HL-60/S4 treated with phorbol 12-myristate 13-acetate at 8.2 ng/mL for 4 days and 3 days (cell line): ENCODE measurements around the gene RSKR.
"Not testable (repeated sequence)": the region's sequence is repeated elsewhere in the genome, so short reads cannot be mapped to it uniquely, and the experiment has no call there.

ENCODE experiments used
- in situ Hi-C: fragments of 300-500 bp; cut with MboI; formaldehyde crosslinking; loops from 2 replicates; pipeline ENCODE4 v1.15.0; 2022; ENCODE audit warnings: low sequenced_read_pairs

RSKR gene

GRCh38 chr17:28613931-28614381 is at the start of gene RSKR:
RSKR (minus strand) TSS chr17:28614185; CDS start chr17:28614161, 24 bp downstream.
- in situ Hi-C loops, result no loop called here

- in situ Hi-C loops, result no loop called here
Measured at GRCh38 chr17:28663723-28664122, 49.7 kb upstream of the RSKR start.

GRCh38 chr17:28662527-28662829 is 48.5 kb upstream of the RSKR start:
- in situ Hi-C loops, result no loop called here

GRCh38 chr17:28661635-28662526 is 47.9 kb upstream of the RSKR start, which contains the start of the genes SDF2 and SUPT6H:
SDF2 (minus strand) TSS chr17:28661906; CDS start chr17:28661876, 30 bp downstream.
SUPT6H (plus strand) TSS chr17:28662205; CDS start chr17:28673402, 11,197 bp downstream.
- in situ Hi-C loops, result no loop called here

- in situ Hi-C loops, result not testable (repeated sequence)
Measured at GRCh38 chr17:28659497-28659881, 45.5 kb upstream of the RSKR start.

GRCh38 chr17:28658766-28659496 is 44.9 kb upstream of the RSKR start:
- in situ Hi-C loops, result not testable (repeated sequence)

GRCh38 chr17:28658342-28658741 is 44.4 kb upstream of the RSKR start:
- in situ Hi-C loops, result not testable (repeated sequence)

- in situ Hi-C loops, result no loop called here
Measured at GRCh38 chr17:28657756-28658155, 43.8 kb upstream of the RSKR start.

GRCh38 chr17:28655160-28655559 is 41.2 kb upstream of the RSKR start:
- in situ Hi-C loops, result no loop called here

GRCh38 chr17:28648698-28649097 is 34.7 kb upstream of the RSKR start:
- in situ Hi-C loops, result no loop called here

GRCh38 chr17:28646039-28646754 is 32.2 kb upstream of the RSKR start:
- in situ Hi-C loops, result no loop called here

- in situ Hi-C loops, result no loop called here
Measured at GRCh38 chr17:28645576-28645939, 31.6 kb upstream of the RSKR start.

- in situ Hi-C loops, result no loop called here
Measured at GRCh38 chr17:28644787-28645575, 31.0 kb upstream of the RSKR start, which contains the start of gene BLTP2. BLTP2 (minus strand) TSS chr17:28645158; CDS start chr17:28645056, 102 bp downstream.

GRCh38 chr17:28643983-28644786 is 30.2 kb upstream of the RSKR start:
- in situ Hi-C loops, result no loop called here

GRCh38 chr17:28641579-28641978 is 27.6 kb upstream of the RSKR start:
- in situ Hi-C loops, result no loop called here

- in situ Hi-C loops, result no loop called here
Measured at GRCh38 chr17:28635506-28635905, 21.5 kb upstream of the RSKR start.

GRCh38 chr17:28634206-28634865 is 20.4 kb upstream of the RSKR start:
- in situ Hi-C loops, result loop anchor here (5.0 kb wide), 1 partner anchor 53 kb away; no protein-coding TSS in a partner anchor

- in situ Hi-C loops, result no loop called here
Measured at GRCh38 chr17:28626818-28627217, 12.8 kb upstream of the RSKR start.

- in situ Hi-C loops, result no loop called here
Measured at GRCh38 chr17:28624148-28624547, 10.2 kb upstream of the RSKR start.
